HUES6 (cell line): ENCODE measurements around the gene SCAF8.
A peak's percentile ranks its signal among the peaks of the same experiment; 100 is the strongest.
"Not testable (repeated sequence)": the region's sequence is repeated elsewhere in the genome, so short reads cannot be mapped to it uniquely, and the experiment has no call there.

Source experiments
- H3K27ac ChIP-seq: 2 replicates; pipeline ENCODE4 v1.7.0; 2013; ENCODE audit warnings: low read depth, mild to moderate bottlenecking, low read length, inconsistent platforms
- H3K27me3 ChIP-seq: 2 replicates; pipeline ENCODE4 v1.6.1; 2013; ENCODE audit warnings: low read length; ENCODE audit not compliant: control insufficient read depth, insufficient read depth
- H3K36me3 ChIP-seq: 2 replicates; pipeline ENCODE4 v1.6.1; 2013; ENCODE audit warnings: low read length; ENCODE audit not compliant: control insufficient read depth, insufficient read depth
- H3K4me1 ChIP-seq: 2 replicates; pipeline ENCODE4 v1.6.1; 2013; ENCODE audit warnings: low read length; ENCODE audit not compliant: control insufficient read depth, insufficient read depth
- H3K4me3 ChIP-seq: 2 replicates; pipeline ENCODE4 v1.5.1; 2013; ENCODE audit warnings: low read depth, low read length
- H3K9ac ChIP-seq: one replicate; pipeline ENCODE4 v1.6.1; 2013; ENCODE audit warnings: mild to moderate bottlenecking, low read length
- H3K9me3 ChIP-seq: 2 replicates; pipeline ENCODE4 v1.6.1; 2013; ENCODE audit warnings: low read depth, low read length; ENCODE audit not compliant: control insufficient read depth, insufficient read depth

SCAF8 gene

DNA sequence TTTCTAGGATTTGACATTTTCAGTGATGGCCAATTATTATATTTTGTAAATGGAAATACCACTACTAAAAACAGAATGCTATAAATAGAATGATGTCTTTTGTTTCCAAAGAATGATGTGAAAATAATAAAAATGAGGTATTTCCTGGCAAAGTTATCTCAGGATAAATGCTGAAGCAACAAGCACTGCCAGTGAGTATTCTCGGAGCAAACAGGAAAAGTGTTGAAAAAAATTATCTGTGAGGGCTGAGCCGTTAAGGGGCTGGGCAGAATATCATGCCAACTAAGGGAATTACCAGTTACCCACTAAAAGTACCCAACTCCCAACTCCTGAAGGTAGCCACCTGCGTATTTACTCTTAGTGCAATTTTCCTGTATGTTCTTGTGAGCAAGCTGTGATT lies 23.6 kb upstream of the SCAF8 start:
- no peaks in the 10 kb centered on the region for H3K36me3 ChIP-seq
- H3K27ac ChIP-seq = no peak overlapping the region
- H3K4me1 ChIP-seq = no peaks in the 10 kb centered on the region
- H3K4me3 ChIP-seq = no peak overlapping the region
- H3K9ac ChIP-seq = no peak overlapping the region
- H3K9me3 ChIP-seq = 0 out of 2 replicates have a peak, but pooled peaks cover 2% of the 10 kb centered on the region
- no peaks in the 10 kb centered on the region for H3K27me3 ChIP-seq

DNA sequence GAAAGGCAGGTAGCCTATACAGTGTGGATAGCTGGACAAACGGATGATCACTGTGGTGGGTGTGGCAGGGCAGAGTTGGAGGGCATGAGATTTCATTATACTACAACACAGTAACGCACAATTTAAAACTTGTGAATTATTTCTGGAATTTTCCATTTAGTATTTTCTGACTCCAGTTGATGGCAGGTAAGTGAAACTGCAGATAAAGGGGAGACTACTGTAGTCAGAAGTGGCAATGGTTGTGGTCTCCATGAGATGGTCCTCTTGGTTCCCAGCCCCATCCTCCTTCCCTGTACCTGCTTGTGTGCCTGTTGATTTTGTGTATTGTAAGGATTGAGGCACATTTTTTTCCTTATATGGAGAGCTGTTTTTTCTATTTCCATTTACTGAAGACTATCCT lies 22.5 kb upstream of the SCAF8 start:
- Histone ChIP-seq H3K4me1 (no peaks in the 10 kb centered on the region), H3K27me3 (no peaks in the 10 kb centered on the region), H3K27ac (no peak overlapping the region), H3K36me3 (no peaks in the 10 kb centered on the region), H3K9ac (no peak overlapping the region), H3K9me3 (0 out of 2 replicates have a peak, but pooled peaks cover 2% of the 10 kb centered on the region), H3K4me3 (no peak overlapping the region)

DNA sequence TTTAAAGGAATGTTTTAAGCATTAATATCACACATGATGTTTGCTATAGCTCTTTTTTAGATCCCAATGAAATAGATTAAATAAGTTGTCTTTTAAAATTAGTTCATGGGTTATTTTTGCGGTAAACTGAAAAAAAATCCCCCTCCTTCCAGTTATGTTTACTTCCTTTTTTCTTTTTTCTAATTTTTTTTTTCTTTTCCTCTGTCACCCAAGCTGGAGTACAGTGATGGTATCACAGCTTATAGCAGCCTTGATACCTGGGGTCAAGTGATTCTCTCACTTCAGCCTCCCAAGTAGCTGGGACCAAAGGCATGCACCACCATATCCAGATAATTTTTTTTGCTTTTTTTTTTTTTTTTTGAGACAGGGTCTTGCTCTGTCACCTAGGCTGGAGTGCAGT lies 17.8 kb upstream of the SCAF8 start:
- Histone ChIP-seq H3K27ac (no peak overlapping the region), H3K4me1 (no peaks in the 10 kb centered on the region), H3K4me3 (no peak overlapping the region), H3K9ac (no peak overlapping the region), H3K9me3 (peaks cover 10% of the 10 kb centered on the region; the same call in 1 of the 2 replicates), H3K36me3 (no peaks in the 10 kb centered on the region), H3K27me3 (no peaks in the 10 kb centered on the region)

DNA sequence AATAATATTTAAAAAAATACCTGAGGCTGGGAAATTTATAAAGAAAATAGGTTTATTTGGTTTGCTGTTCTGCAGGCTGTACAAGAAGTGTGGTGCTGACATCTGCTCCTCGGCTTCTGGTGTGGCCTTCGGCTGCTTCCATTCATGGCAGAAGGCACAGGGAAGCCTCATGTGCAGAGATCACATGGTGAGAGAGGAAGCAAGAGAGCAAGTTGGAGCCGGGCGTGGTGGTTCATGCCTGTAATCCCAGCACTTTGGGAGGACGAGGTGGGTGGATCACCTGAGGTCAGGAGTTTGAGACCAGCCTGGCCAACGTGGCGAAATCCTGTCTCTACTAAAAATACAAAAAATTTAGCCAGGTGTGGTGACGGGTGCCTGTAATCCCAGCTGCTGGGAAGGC lies 16.9 kb upstream of the SCAF8 start:
- not testable (repeated sequence) for H3K36me3 ChIP-seq, H3K27me3 ChIP-seq, H3K4me1 ChIP-seq, H3K9ac ChIP-seq, H3K4me3 ChIP-seq, H3K27ac ChIP-seq
- H3K9me3 ChIP-seq = peaks cover 14% of the 10 kb centered on the region; the same call in 1 of the 2 replicates

DNA sequence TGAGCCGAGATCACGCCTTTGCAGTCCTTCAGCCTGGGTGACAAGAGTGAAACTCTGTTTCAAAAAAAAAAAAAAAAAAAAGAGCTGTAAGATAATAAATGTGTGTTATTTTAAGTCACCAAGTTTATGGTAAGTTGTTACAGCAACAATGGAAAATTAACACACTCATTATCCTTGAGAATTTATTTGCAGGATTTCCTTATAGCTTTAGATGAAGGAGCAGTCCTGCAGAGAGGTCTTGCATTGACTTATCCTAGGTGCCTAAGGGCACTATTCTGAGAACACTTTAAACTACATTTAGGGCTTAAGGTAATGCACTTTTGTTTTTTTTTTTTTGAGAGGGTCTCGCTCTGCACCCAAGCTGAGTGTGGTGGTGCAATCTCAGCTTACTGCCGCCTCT lies 13.8 kb upstream of the SCAF8 start:
- Histone ChIP-seq H3K27me3 (no peaks in the 10 kb centered on the region), H3K27ac (no peak overlapping the region), H3K4me1 (no peaks in the 10 kb centered on the region), H3K36me3 (no peaks in the 10 kb centered on the region), H3K9me3 (peaks cover 18% of the 10 kb centered on the region; the same call in 1 of the 2 replicates), H3K9ac (no peak overlapping the region), H3K4me3 (no peak overlapping the region)

DNA sequence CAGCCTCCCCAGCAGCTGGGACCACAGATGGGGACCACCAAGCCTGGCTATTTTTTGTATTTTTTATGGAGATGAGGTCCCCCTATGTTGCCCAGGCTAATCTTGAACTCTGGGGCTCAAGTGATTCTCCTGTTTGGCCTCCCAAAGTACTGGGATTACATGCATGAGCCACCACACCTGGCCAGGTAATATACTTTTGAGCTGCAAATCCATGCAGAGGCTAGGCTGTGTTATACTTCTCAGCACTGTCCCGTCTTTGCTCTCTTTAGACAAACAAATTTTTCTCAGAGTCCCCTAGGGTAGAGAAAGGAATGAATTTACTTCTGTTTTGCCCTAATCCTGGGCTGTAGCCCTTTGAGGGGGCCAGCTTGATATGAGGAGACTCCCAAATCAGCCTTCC lies 13.4 kb upstream of the SCAF8 start:
- Histone ChIP-seq H3K27me3 (no peaks in the 10 kb centered on the region), H3K4me1 (no peaks in the 10 kb centered on the region), H3K27ac (no peak overlapping the region)

DNA sequence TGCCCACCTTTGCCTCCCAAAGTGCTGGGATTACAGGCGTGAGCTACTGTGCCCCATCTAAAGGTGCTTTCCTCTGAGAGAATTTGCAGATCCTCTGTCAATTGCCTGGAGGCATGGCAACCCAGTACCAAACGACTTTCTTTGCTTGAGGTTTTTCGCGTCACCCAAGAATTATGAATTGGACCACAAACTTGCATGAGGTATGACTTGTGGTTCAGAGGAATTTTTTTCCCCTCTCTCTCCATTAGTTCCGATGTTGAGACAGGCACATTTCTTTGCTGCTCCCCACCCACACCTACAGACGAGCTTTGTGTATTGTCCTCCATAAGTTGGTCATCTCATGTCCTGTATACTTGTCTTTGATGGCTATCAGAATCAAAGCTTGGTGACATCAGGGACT lies 11.8 kb upstream of the SCAF8 start:
- H3K9me3 ChIP-seq = peaks cover 18% of the 10 kb centered on the region; the same call in 1 of the 2 replicates
- H3K4me1 ChIP-seq = no peaks in the 10 kb centered on the region
- no peak overlapping the region for H3K4me3 ChIP-seq
- no peaks in the 10 kb centered on the region for H3K27me3 ChIP-seq
- H3K36me3 ChIP-seq = no peaks in the 10 kb centered on the region
- no peak overlapping the region for H3K9ac ChIP-seq
- no peak overlapping the region for H3K27ac ChIP-seq

More for the DNA sequence above, 13.4 kb upstream of the SCAF8 start:
- H3K9me3 ChIP-seq = peaks cover 18% of the 10 kb centered on the region; the same call in 1 of the 2 replicates
- H3K9ac ChIP-seq = no peak overlapping the region
- no peak overlapping the region for H3K4me3 ChIP-seq
- no peaks in the 10 kb centered on the region for H3K36me3 ChIP-seq

DNA sequence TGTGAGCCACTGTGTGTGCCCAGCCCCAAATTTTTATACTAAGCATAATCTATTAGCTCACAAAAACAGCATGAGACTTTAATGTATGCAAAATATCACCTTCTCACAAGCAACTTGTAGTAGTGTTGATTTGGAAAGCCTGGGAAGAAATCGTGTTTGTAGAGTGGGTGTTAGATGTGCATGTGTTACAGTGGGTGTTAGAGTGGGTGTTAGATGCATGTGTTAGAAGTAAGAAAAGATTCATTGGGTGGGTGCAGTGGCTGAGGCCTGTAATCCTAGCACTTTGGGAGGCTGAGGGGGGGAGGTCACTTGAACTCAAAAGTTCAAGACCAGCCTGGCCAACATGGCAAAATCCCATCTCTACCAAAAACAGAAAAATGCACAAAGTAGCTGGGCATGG lies 6.3 kb upstream of the SCAF8 start:
- H3K36me3 ChIP-seq = no peaks in the 10 kb centered on the region
- H3K4me1 ChIP-seq = 0 out of 2 replicates have a peak, but pooled peaks cover 3% of the 10 kb centered on the region
- no peak overlapping the region for H3K27ac ChIP-seq
- no peaks in the 10 kb centered on the region for H3K27me3 ChIP-seq
- H3K9me3 ChIP-seq = no peaks in the 10 kb centered on the region
- no peak overlapping the region for H3K9ac ChIP-seq
- no peak overlapping the region for H3K4me3 ChIP-seq

DNA sequence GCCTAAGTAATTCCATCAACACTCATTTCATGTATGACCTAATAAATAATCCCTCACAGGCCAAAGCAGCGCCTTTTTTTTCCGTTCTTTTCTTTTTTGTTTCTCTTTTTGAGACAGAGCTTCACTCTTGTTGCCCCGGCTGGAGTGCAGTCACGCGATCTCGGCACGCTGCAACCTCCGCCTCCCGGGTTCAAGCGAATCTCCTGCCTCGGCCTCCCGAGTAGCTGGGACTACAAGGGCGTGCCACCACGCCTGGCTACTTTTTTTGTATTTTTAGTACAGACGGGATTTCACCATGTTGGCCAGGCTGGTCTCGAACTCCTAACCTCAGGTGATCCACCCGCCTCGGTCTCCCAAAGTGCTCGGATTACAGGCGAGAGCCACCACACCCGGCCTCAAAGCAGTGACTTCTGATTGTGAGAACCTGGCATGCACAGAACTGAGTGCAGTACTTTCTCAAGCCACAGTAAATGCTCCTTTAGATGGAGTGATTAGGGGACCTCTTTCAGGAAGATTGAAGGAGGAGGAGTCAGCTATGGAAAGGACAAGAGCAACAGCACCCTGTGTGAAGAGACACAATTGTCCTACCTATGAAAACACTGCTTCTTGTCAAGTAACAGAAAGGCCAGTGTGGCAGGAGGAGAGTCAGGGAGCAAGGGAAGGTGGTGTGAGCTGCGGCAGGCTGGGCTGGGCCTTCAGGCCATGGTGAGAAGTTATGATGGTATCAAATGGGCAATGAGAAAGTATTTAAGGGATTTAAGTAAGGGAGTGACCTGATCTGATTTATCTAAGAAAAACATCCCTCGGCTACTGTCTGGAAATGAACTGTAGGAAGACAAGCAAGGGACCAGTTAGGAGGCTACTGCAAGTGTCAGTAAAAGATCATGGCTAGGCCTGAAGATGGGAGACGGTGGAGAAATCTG lies 1.7 kb upstream of the SCAF8 start:
- no peaks in the 10 kb centered on the region for H3K9me3 ChIP-seq
- 0 out of 2 replicates have a peak, but pooled peaks cover 8% of the 10 kb centered on the region for H3K4me1 ChIP-seq
- H3K27ac ChIP-seq = no peak overlapping the region
- no peaks in the 10 kb centered on the region for H3K36me3 ChIP-seq
- no peak overlapping the region for H3K9ac ChIP-seq
- no peaks in the 10 kb centered on the region for H3K27me3 ChIP-seq
- peak overlapping the region; percentile 71; the same call in 1 of the 2 replicates for H3K4me3 ChIP-seq

DNA sequence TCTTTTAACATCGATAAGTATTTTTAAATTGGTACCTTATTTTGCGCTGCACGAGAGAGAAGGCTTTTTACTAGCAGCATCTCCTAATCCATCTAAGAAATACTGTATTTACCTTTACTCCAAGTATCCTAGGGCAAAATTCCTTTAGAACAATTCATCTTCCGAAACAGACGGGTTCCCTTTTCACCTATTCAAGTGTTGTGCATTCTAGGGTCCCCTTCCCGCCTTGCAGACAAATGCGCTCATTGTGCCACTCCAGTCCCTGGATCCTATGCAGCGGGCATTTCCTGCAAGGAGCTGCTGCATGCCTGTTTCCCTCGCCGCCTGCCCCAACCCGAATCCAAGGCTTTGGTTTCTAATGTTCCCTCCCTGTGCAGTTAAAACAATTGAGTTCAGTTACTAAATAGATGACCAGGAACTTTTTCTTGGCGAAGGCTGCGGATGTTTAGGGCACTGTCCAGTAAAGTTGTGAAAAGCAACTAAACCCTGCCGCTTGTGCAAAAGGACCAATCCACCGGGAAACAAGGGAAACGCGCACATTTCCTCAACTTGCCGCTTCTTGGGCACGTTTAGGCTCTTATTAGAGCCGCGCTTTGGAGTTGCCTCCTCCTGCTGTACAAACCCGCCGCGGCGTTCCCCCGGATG lies 556 bp upstream of the SCAF8 start:
- Histone ChIP-seq H3K9ac (peak overlapping the region; percentile 100), H3K27ac (peak overlapping the region; percentile 100), H3K4me1 (peaks cover 15% of the 10 kb centered on the region)

More for the DNA sequence above, 556 bp upstream of the SCAF8 start:
- Histone ChIP-seq H3K27me3 (no peaks in the 10 kb centered on the region), H3K4me3 (peak overlapping the region; percentile 71), H3K36me3 (peaks cover 5% of the 10 kb centered on the region; the same call in 1 of the 2 replicates), H3K9me3 (no peaks in the 10 kb centered on the region)
